Brain microvascular endothelial cell (primary cell): Measurements from ENCODE around the gene ITGB3.
"Not testable (repeated sequence)": the region's sequence is repeated elsewhere in the genome, so short reads cannot be mapped to it uniquely, and the experiment has no call there.

ENCODE experiments used
- DNase-seq: peaks from one replicate; pipeline ENCODE4 v3.0.0-alpha.2; 2020
- H3K27ac ChIP-seq: fragments of 250-450 bp; sonication (Bioruptor Pico); 2 replicates; pipeline ENCODE4 v1.5.1; 2020; ENCODE audit warnings: mild to moderate bottlenecking, moderate library complexity
- H3K27me3 ChIP-seq: fragments of 250-450 bp; sonication (Bioruptor Pico); replicated peaks from 2 replicates; pipeline ENCODE4 v1.5.1; 2020; ENCODE audit warnings: mild to moderate bottlenecking
- H3K36me3 ChIP-seq: fragments of 250-450 bp; sonication (Bioruptor Pico); replicated peaks from 2 replicates; pipeline ENCODE4 v1.5.1; 2020; ENCODE audit warnings: mild to moderate bottlenecking
- H3K4me3 ChIP-seq: 2 replicates; pipeline ENCODE4 v1.5.1; 2011; ENCODE audit warnings: low read depth, mild to moderate bottlenecking, control low read depth, low read length, moderate library complexity
- CTCF ChIP-seq: IDR thresholded peaks from 2 replicates; pipeline ENCODE4 v1.5.1; 2011; ENCODE audit warnings: low read depth, mild to moderate bottlenecking, moderate library complexity, low read length, control low read depth, inconsistent platforms; ENCODE audit errors: missing control alignments
- in situ Hi-C: cut with HindIII; loops from 2 replicates; pipeline ENCODE4 v1.10.0; 2017; ENCODE audit warnings: low sequenced_read_pairs, low pct_ligation_motif_present

The ITGB3 gene

GRCh38 chr17:47265983-47266541 is 12.4 kb downstream of the ITGB3 start:
- no peak for TF ChIP-seq CTCF
- Histone ChIP-seq H3K27ac (peak overlapping the region; percentile 98), H3K36me3 (no peaks in the 10 kb centered on the region), H3K4me3 (no peak overlapping the region), H3K27me3 (no peaks in the 10 kb centered on the region)
- in situ Hi-C loops: no loop called here
- DNase-seq: peak; percentile 59

DNA sequence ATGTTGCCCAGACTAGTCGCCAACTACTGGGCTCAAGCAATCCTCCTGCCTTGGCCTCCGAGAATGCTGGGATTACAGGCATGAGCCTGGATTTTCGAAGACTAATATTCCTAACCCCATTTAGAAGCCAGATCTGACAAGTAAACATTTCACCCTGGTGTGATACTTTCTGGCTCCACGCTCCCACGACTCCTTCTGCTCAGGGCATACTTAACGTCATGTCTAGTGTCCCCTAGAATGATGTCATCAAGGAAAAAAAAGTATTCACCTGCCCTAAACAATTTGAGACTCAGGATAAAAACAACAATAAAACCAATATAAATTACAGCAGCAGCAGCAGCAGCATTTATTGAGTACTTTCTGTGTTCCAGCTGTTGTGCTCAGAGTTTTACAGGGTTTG is 13.2 kb downstream of the ITGB3 start:
- TF ChIP-seq CTCF: no peak
- in situ Hi-C loops: no loop called here
- Histone ChIP-seq H3K27ac (peak overlapping the region; percentile 98), H3K4me3 (no peak overlapping the region), H3K27me3 (no peaks in the 10 kb centered on the region), H3K36me3 (no peaks in the 10 kb centered on the region)
- peak; percentile 61 for DNase-seq

GRCh38 chr17:47267354-47267828 is 13.8 kb downstream of the ITGB3 start:
- H3K36me3 ChIP-seq: no peaks in the 10 kb centered on the region
- H3K27me3 ChIP-seq: no peaks in the 10 kb centered on the region
- no peak overlapping the region for H3K4me3 ChIP-seq
- in situ Hi-C loops: no loop called here
- H3K27ac ChIP-seq: peak overlapping the region; percentile 98
- TF ChIP-seq CTCF: no peak
- DNase-seq: peak; percentile 97

DNA sequence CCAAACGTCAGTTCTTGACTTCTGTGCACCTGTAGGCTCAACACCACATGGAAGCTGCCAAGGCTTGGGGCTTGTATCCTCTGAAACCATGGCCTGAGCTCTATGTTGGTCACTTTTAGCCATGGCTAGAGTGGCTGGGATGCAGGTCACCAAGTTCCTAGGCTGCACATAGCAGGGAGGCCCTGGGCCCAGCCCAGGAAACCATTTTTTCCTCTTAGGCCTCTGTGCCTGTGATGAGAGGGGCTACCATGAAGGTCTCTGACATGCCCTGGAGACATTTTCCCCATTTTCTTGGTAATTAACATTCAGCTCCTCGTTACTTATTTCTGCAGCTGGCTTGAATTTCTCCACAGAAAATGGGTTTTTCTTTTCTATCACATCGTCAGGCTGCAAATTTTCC is 15.3 kb downstream of the ITGB3 start:
- H3K27me3 ChIP-seq, in situ Hi-C loops, H3K36me3 ChIP-seq, H3K4me3 ChIP-seq, DNase-seq, H3K27ac ChIP-seq: not testable (repeated sequence)

DNA sequence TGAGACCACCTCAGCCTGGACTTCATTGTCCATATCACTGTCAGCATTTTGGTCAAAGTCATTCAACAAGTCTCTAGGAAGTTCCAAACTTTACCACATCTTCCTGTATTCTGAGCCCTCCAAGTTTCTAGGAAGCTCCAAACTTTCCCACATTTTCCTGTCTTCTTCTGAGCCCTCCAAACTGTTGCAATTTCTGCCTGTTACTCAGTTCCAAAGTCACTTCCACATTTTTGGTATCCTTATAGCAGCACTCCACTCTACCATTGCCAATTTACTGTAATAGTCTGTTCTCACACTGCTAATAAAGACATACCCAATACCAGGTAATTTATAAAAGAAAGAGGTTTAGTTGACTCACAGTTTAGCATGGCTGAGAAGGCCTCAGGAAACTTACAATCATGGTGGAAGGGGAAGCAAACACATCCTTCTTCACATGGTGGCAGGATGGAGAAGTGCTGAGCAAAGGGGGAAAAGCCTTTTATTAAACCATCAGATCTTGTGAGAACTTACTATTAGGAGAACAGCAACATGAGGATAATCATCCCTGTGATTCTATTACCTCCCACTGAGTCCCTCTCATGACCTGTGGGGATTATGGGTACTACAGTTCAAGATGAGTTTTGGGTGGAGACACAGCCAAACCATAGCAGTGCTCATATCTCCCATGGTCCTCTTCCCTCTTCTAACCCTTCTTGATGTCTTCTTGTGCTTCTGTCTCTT is 16.1 kb downstream of the ITGB3 start:
- DNase-seq, in situ Hi-C loops, H3K27me3 ChIP-seq, H3K27ac ChIP-seq, H3K36me3 ChIP-seq, H3K4me3 ChIP-seq: not testable (repeated sequence)

DNA sequence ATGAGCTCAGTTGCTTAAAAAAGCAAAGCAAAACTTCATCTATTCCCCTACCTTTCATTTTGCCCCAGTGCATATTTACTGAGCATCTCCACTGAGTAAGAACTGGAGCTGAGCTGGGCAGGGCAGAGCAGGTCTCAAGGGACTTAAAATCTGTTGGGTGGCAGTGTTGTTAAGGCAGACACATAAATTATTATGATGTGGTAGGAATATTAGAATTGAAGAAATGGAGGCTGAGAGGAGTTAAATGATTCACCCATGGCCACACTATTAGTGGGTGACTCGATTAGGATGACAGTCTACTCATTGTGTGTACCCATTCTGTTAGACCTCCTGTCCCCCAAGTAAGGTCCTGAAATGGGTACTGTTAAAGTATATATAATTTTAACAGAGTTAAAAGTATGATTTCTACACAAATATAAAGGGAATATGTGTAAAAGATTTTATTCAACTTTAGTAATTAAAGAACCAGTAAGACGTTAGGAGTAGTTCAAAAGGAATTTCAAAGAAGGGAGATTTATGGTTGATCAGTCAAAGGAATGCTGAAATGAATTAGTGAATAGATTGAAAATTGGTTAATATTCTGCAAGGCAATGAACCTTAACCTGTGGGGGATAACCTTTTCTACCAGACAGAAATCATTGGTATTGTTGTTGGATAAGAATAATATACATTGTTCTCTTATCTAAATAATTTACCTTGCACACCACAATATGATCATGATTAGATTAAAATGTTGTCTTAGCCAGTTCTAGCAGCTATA is 17.5 kb downstream of the ITGB3 start:
- TF ChIP-seq CTCF: no peak
- no peak for DNase-seq
- Histone ChIP-seq H3K27ac (no peak overlapping the region), H3K36me3 (no peaks in the 10 kb centered on the region), H3K4me3 (no peak overlapping the region), H3K27me3 (no peaks in the 10 kb centered on the region)
- in situ Hi-C loops: no loop called here
